Neuronal stem cell (in vitro differentiated cells): ENCODE data around the gene IGF2BP3.

Experiments
- DNase-seq: peaks from one replicate; pipeline ENCODE4 v3.0.0-alpha.2; 2013; ENCODE audit warnings: low spot score
- H2AFZ ChIP-seq: one replicate; pipeline ENCODE4 v1.6.1; 2013; ENCODE audit warnings: mild to moderate bottlenecking, low read length, inconsistent platforms
- H2AK5ac ChIP-seq: 2 replicates; pipeline ENCODE4 v1.6.1; 2013; ENCODE audit warnings: low read depth, mild to moderate bottlenecking, inconsistent platforms, low read length, moderate library complexity, mixed read lengths
- H2BK120ac ChIP-seq: 2 replicates; pipeline ENCODE4 v1.6.1; 2013; ENCODE audit warnings: low read depth, mild to moderate bottlenecking, inconsistent platforms, low read length, moderate library complexity, mixed read lengths
- H2BK12ac ChIP-seq: one replicate; pipeline ENCODE4 v1.6.1; 2013; ENCODE audit warnings: low read length, inconsistent platforms
- H2BK15ac ChIP-seq: 2 replicates; pipeline ENCODE4 v1.6.1; 2013; ENCODE audit warnings: mild to moderate bottlenecking, low read length, inconsistent platforms, mixed read lengths
- H2BK5ac ChIP-seq: one replicate; pipeline ENCODE4 v1.6.1; 2013; ENCODE audit warnings: inconsistent platforms, mild to moderate bottlenecking, low read length, moderate library complexity
- H3K14ac ChIP-seq: one replicate; pipeline ENCODE4 v1.6.1; 2013; ENCODE audit warnings: low read length, inconsistent platforms
- H3K18ac ChIP-seq: 2 replicates; pipeline ENCODE4 v1.6.1; 2013; ENCODE audit warnings: low read length, inconsistent platforms
- H3K23ac ChIP-seq: 2 replicates; pipeline ENCODE4 v1.6.1; 2013; ENCODE audit warnings: low read depth, mild to moderate bottlenecking, mixed read lengths, low read length, inconsistent platforms; ENCODE audit not compliant: poor library complexity
- H3K27ac ChIP-seq: replicated peaks from 3 replicates; pipeline ENCODE4 v1.5.1; 2013; ENCODE audit warnings: low read length, inconsistent platforms
- H3K27me3 ChIP-seq, 3 experiments: 2 replicates each; pipeline ENCODE4 v1.6.1; 2013; ENCODE audit warnings: low read length in 3 of 3, mild to moderate bottlenecking in 2 of 3, inconsistent platforms in 1 of 3, low read depth in 1 of 3, mixed read lengths in 1 of 3, moderate library complexity in 1 of 3; ENCODE audit not compliant: control insufficient read depth in 3 of 3, insufficient read depth in 3 of 3
- H3K36me3 ChIP-seq, 2 donors: replicated peaks in 1 of 2; 2 replicates each; pipeline ENCODE4 v1.6.1; 2013; ENCODE audit warnings: low read length in 2 of 2; ENCODE audit not compliant: control insufficient read depth in 2 of 2, insufficient read depth in 2 of 2
- H3K4ac ChIP-seq: 2 replicates; pipeline ENCODE4 v1.6.1; 2013; ENCODE audit warnings: inconsistent platforms, mild to moderate bottlenecking, low read length, moderate library complexity
- H3K4me1 ChIP-seq, 2 donors: 1 replicate in 1 of 2; 2 replicates in 1 of 2; pipeline ENCODE4 v1.6.1; 2013; ENCODE audit warnings: low read length in 2 of 2, low read depth in 1 of 2; ENCODE audit not compliant: control insufficient read depth in 2 of 2, insufficient read depth in 1 of 2
- H3K4me2 ChIP-seq: one replicate; pipeline ENCODE4 v1.6.1; 2013; ENCODE audit warnings: mild to moderate bottlenecking, low read length, inconsistent platforms; ENCODE audit not compliant: insufficient read depth, poor library complexity, severe bottlenecking
- H3K4me3 ChIP-seq, 2 donors: 2 replicates each; pipeline ENCODE4 v1.5.1; 2013; ENCODE audit warnings: low read length in 2 of 2, mild to moderate bottlenecking in 2 of 2, inconsistent platforms in 1 of 2, moderate library complexity in 1 of 2
- H3K79me1 ChIP-seq: one replicate; pipeline ENCODE4 v1.6.1; 2013; ENCODE audit warnings: low read depth, mild to moderate bottlenecking, inconsistent platforms, low read length, moderate library complexity
- H3K9ac ChIP-seq: one replicate; pipeline ENCODE4 v1.6.1; 2013; ENCODE audit warnings: mild to moderate bottlenecking, low read depth, low read length, inconsistent platforms; ENCODE audit not compliant: poor library complexity
- H3K9me3 ChIP-seq, 2 donors: replicated peaks in 1 of 2; 2 replicates each; pipeline versions ENCODE3 to v1.6.1; 2013; ENCODE audit warnings: low read length in 2 of 2, mild to moderate bottlenecking in 2 of 2, inconsistent platforms in 1 of 2, low read depth in 1 of 2, mixed read lengths in 1 of 2, moderate library complexity in 1 of 2; ENCODE audit not compliant: control insufficient read depth in 2 of 2, insufficient read depth in 1 of 2
- H4K8ac ChIP-seq: one replicate; pipeline ENCODE4 v1.6.1; 2013; ENCODE audit warnings: low read depth, mild to moderate bottlenecking, inconsistent platforms, low read length, moderate library complexity
- H4K91ac ChIP-seq: one replicate; pipeline ENCODE4 v1.6.1; 2013; ENCODE audit warnings: low read length, low read depth, mild to moderate bottlenecking, inconsistent platforms; ENCODE audit not compliant: poor library complexity
- WGBS, 2 donors: extraction: QIAGEN DNeasy Blood & Tissue Kit; methylation state at CpG; one replicate each; pipeline ENCODE4 v1.1.7; 2013; ENCODE audit warnings: missing lambda C conversion rate in 2 of 2, mixed read lengths in 1 of 2; ENCODE audit not compliant: insufficient read length in 2 of 2, insufficient replicate concordance in 1 of 2; ENCODE audit errors: extremely low coverage in 2 of 2; 5-methylcytosine and 5-hydroxymethylcytosine counted together

IGF2BP3 gene

GRCh38 chr7:23283086-23283485, 187.2 kb downstream of the IGF2BP3 start:
- H4K91ac ChIP-seq, result no peak overlapping the region
- no CpG with 5 or more reads among the region's 4 CpGs for WGBS, 2 donors
- H3K23ac ChIP-seq, result no peak overlapping the region

GRCh38 chr7:23279819-23280525, 190.3 kb downstream of the IGF2BP3 start:
- Histone ChIP-seq H4K8ac (no peak overlapping the region), H3K18ac (no peak overlapping the region), H4K91ac (no peak overlapping the region), H3K4me3 (no peak overlapping the region), H3K14ac (no peak overlapping the region), H3K36me3 (no peaks in the 10 kb centered on the region), H3K23ac (no peak overlapping the region), H3K4me2 (no peak overlapping the region), H2BK12ac (no peak overlapping the region), H3K4me1 (no peaks in the 10 kb centered on the region), H3K9ac (no peak overlapping the region), H3K4ac (no peak overlapping the region), H3K9me3 (no peaks in the 10 kb centered on the region), H2BK5ac (no peak overlapping the region), H3K79me1 (no peaks in the 10 kb centered on the region), H2AFZ (no peak overlapping the region), H2AK5ac (no peak overlapping the region), H2BK15ac (no peak overlapping the region), H2BK120ac (no peak overlapping the region), H3K27me3 (no peaks in the 10 kb centered on the region), H3K27ac (no peak overlapping the region)
- WGBS, 2 donors, result no CpG with 5 or more reads among the region's 2 CpGs
- no peak for DNase-seq

More at GRCh38 chr7:23283086-23283485, 187.2 kb downstream of the IGF2BP3 start:
- Histone ChIP-seq H2BK5ac (no peak overlapping the region), H3K27me3 (no peaks in the 10 kb centered on the region), H3K18ac (no peak overlapping the region), H3K4ac (no peak overlapping the region), H3K14ac (no peak overlapping the region), H3K27ac (no peak overlapping the region), H2BK15ac (no peak overlapping the region), H3K4me2 (no peak overlapping the region), H3K4me1 (no peaks in the 10 kb centered on the region), H2AK5ac (no peak overlapping the region), H3K79me1 (no peaks in the 10 kb centered on the region), H2BK12ac (no peak overlapping the region), H2AFZ (no peak overlapping the region), H4K8ac (no peak overlapping the region), H3K9me3 (no peaks in the 10 kb centered on the region), H3K4me3 (no peak overlapping the region), H3K36me3 (no peaks in the 10 kb centered on the region), H3K9ac (no peak overlapping the region), H2BK120ac (no peak overlapping the region)
- no peak for DNase-seq

- Histone ChIP-seq H4K8ac (no peak overlapping the region), H3K4me3 (no peak overlapping the region), H2BK120ac (no peak overlapping the region), H3K27ac (no peak overlapping the region), H3K9ac (no peak overlapping the region), H4K91ac (no peak overlapping the region), H3K23ac (no peak overlapping the region), H3K79me1 (no peaks in the 10 kb centered on the region), H3K36me3 (no peaks in the 10 kb centered on the region), H3K4me2 (no peak overlapping the region), H3K4me1 (no peaks in the 10 kb centered on the region), H2BK12ac (no peak overlapping the region), H2AK5ac (no peak overlapping the region), H3K27me3 (peaks cover 0 to 2% (median 0%) of the 10 kb centered on the region in 3 experiments), H3K9me3 (peaks cover 0 to 1% of the 10 kb centered on the region in 2 donors), H3K18ac (no peak overlapping the region), H2BK15ac (no peak overlapping the region), H2AFZ (peak overlapping the region; percentile 25), H2BK5ac (no peak overlapping the region), H3K4ac (no peak overlapping the region), H3K14ac (no peak overlapping the region)
- peak; percentile 72 for DNase-seq
- 100% methylated on average over 1 of the region's 6 CpGs; no CpG with 5 or more reads in 1 of the 2 donors for WGBS, 2 donors
Measured at GRCh38 chr7:23277359-23277989, 192.8 kb downstream of the IGF2BP3 start.

- Histone ChIP-seq H3K36me3 (no peaks in the 10 kb centered on the region), H4K91ac (no peak overlapping the region), H2BK12ac (no peak overlapping the region), H3K14ac (no peak overlapping the region), H2AFZ (peak overlapping the region; percentile 25), H2AK5ac (no peak overlapping the region), H4K8ac (no peak overlapping the region), H3K9ac (no peak overlapping the region), H3K18ac (no peak overlapping the region), H3K4me3 (no peak overlapping the region), H2BK120ac (no peak overlapping the region), H3K4me1 (no peaks in the 10 kb centered on the region), H3K79me1 (no peaks in the 10 kb centered on the region), H2BK15ac (no peak overlapping the region), H3K27me3 (peaks cover 0 to 5% (median 0%) of the 10 kb centered on the region in 3 experiments), H3K4me2 (no peak overlapping the region), H3K27ac (no peak overlapping the region), H3K4ac (no peak overlapping the region), H2BK5ac (no peak overlapping the region), H3K23ac (no peak overlapping the region), H3K9me3 (peaks cover 0 to 1% of the 10 kb centered on the region in 2 donors)
- no CpG with 5 or more reads among the region's 3 CpGs for WGBS, 2 donors
- no peak for DNase-seq
Measured at GRCh38 chr7:23276947-23277346, 193.3 kb downstream of the IGF2BP3 start.
